ENCODE data around the gene TUFT1.

DNA sequence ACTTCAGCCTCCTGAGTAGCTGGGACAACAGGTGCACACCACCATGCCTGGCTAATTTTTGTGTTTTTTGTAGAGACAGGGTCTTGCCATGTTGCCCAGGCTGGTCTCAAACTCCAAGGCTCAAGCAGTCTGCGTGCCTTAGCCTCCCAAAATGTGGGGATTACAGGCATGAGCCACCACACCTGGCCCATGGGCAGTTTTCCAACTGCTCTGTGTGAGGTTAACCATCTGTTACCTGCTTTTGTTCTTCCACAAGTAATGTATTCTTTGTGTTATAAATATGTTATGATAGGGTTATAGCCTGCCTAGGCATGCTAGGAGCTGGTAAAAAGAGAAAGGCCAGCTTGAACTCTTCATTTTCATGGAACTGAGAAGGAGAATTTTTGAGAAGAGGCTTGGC lies 30.7 kb downstream of the TUFT1 start:
- TF ChIP-seq, protein P1, sequence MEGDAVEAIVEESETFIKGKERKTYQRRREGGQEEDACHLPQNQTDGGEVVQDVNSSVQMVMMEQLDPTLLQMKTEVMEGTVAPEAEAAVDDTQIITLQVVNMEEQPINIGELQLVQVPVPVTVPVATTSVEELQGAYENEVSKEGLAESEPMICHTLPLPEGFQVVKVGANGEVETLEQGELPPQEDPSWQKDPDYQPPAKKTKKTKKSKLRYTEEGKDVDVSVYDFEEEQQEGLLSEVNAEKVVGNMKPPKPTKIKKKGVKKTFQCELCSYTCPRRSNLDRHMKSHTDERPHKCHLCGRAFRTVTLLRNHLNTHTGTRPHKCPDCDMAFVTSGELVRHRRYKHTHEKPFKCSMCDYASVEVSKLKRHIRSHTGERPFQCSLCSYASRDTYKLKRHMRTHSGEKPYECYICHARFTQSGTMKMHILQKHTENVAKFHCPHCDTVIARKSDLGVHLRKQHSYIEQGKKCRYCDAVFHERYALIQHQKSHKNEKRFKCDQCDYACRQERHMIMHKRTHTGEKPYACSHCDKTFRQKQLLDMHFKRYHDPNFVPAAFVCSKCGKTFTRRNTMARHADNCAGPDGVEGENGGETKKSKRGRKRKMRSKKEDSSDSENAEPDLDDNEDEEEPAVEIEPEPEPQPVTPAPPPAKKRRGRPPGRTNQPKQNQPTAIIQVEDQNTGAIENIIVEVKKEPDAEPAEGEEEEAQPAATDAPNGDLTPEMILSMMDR (IDR thresholded peaks at IDR 0.05; ENCODE audit: low read depth, low read length), result no peak
- no peak for TF ChIP-seq POLR2A (IDR thresholded peaks at IDR 0.05; ENCODE audit: extremely low read depth, insufficient read length)
- TF ChIP-seq, protein P2, sequence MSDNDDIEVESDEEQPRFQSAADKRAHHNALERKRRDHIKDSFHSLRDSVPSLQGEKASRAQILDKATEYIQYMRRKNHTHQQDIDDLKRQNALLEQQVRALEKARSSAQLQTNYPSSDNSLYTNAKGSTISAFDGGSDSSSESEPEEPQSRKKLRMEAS (IDR thresholded peaks at IDR 0.05; ENCODE audit: low read depth, low read length), result no peak
